HFF-Myc (cell line): ENCODE results near the gene LRP3.

Experiments used
- DNase-seq: peaks from one replicate; pipeline ENCODE4 v3.0.0-alpha.2; 2011; ENCODE audit warnings: low read depth; ENCODE audit errors: extremely low read depth
- H3K4me3 ChIP-seq: replicated peaks from 2 replicates; pipeline ENCODE4 v1.5.1; 2011; ENCODE audit warnings: low read depth, mild to moderate bottlenecking, control low read depth, low read length
- CTCF ChIP-seq: IDR thresholded peaks from 2 replicates; pipeline ENCODE4 v1.5.1; 2012; ENCODE audit warnings: mild to moderate bottlenecking, low read depth, low read length, control low read depth; ENCODE audit errors: missing control alignments

Gene LRP3

GRCh38 chr19:33197591-33198000 lies 3.5 kb downstream of the LRP3 start:
- TF ChIP-seq CTCF: no peak

DNA sequence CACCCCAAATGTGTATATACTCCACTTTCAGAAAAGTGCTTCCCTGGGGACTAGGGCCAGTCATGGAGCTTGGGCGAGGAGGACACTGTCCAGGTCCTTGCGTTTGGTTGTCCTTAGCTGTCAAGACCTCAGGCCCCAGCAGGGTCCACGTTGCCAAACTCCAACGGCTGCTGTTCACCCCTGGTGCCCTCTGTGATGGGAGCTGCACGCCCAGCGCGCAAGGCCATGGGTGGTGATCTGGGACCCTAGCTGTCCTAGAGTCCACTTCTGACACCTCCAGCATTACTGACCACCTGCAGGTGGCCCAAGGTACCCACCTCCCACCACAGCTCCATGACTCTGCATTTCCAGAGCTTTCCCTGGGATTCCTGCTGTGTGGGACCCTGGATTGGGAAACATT lies 4.0 kb downstream of the LRP3 start:
- DNase-seq: no peak

More at GRCh38 chr19:33197591-33198000, 3.5 kb downstream of the LRP3 start:
- no peak overlapping the region for H3K4me3 ChIP-seq
- DNase-seq: no peak

DNA sequence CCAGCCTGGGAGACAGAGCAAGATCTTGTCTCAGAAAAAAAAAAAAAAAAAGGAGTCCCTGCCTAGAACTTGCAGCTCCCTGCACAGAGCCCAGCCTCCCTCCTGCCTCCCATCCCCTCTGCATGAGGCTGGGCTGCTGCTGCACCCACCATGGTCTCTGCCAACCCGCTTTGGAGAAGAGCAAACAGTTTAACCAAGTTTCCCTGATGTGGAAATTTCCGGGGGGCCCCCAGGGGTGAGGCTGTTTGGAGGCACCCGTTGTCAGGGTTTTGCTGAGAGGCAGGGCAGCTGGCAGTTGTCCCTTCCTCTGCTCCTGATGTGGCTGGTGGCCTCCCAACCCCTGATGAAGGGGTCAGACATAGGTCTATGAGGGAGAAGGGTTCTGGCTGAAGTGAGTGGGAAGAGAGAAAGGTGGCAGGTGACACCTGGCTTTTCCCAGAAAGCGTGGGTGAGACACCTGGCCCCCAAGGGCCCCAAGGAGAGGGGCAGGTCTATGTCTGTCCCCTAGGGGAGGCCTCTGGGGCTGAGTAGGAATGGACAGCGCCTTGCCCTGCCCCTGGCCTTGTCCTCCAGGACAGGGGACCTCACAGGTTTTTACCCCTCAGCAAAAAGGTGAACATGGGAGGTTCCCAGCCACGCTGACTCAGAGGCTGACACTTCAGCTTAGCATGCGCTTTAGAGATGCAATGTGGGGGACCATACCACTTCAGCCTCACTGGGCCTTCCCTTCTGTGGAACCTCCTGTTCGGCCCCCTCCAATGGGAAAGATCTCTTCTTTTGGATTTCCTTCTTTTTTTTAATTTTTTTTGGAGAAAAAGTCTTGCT lies 5.5 kb downstream of the LRP3 start:
- no peak for TF ChIP-seq CTCF
- DNase-seq: no peak
- H3K4me3 ChIP-seq: no peak overlapping the region

More for the DNA sequence above, 4.0 kb downstream of the LRP3 start:
- no peak overlapping the region for H3K4me3 ChIP-seq
- TF ChIP-seq CTCF: no peak

GRCh38 chr19:33201473-33201872 lies 7.3 kb downstream of the LRP3 start:
- no peak for TF ChIP-seq CTCF
- DNase-seq: no peak
- H3K4me3 ChIP-seq: no peak overlapping the region

DNA sequence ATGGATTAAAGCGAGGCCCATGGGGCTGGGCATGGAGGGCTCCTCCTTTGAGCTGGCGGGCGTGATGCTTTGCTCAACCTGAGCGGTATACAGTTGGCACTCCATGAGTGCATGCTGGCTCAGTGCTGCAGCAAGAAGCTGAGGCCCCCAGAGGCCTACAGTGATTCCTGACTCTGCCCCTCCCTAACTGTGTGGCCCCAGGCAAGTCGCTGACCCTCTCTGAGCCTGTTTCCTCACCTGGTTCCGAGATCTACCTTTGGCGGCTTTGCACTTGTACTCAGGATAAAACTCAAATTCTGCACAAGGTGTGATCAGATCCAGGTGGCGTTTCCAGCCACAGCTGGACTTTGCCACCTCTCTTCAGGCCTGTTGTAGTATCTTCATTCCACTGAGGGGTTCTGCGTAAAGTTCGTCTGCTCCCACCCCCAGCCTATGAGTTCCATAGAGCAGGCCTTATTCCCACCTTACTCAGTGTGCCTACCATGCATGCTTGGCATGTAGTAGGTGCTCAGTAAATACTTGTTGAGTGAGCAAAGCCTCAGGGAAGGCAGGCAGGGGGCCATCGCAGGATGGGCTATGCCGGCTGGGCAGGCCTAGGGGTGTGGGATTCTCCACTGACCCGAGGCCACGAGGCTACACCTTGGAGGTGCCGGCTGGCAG lies 7.9 kb downstream of the LRP3 start:
- no peak for TF ChIP-seq CTCF
- DNase-seq: no peak
- H3K4me3 ChIP-seq: no peak overlapping the region

- no peak for TF ChIP-seq CTCF
- DNase-seq: no peak
Measured at GRCh38 chr19:33202546-33203507, 8.7 kb downstream of the LRP3 start.

More at GRCh38 chr19:33202546-33203507, 8.7 kb downstream of the LRP3 start:
- no peak overlapping the region for H3K4me3 ChIP-seq
